GM21528 (cell line): Measurements from ENCODE around the gene ZNF816.
"Not testable (repeated sequence)": the region's sequence is repeated elsewhere in the genome, so short reads cannot be mapped to it uniquely, and the experiment has no call there.

Source experiments
- ATAC-seq: cut with Tn5 transposase; IDR thresholded peaks from one replicate; pipeline ENCODE4 v1.9.1; 2021; ENCODE audit warnings: mild to moderate bottlenecking, moderate library complexity; ENCODE audit not compliant: unreplicated experiment, low FRiP score

The ZNF816 gene

DNA sequence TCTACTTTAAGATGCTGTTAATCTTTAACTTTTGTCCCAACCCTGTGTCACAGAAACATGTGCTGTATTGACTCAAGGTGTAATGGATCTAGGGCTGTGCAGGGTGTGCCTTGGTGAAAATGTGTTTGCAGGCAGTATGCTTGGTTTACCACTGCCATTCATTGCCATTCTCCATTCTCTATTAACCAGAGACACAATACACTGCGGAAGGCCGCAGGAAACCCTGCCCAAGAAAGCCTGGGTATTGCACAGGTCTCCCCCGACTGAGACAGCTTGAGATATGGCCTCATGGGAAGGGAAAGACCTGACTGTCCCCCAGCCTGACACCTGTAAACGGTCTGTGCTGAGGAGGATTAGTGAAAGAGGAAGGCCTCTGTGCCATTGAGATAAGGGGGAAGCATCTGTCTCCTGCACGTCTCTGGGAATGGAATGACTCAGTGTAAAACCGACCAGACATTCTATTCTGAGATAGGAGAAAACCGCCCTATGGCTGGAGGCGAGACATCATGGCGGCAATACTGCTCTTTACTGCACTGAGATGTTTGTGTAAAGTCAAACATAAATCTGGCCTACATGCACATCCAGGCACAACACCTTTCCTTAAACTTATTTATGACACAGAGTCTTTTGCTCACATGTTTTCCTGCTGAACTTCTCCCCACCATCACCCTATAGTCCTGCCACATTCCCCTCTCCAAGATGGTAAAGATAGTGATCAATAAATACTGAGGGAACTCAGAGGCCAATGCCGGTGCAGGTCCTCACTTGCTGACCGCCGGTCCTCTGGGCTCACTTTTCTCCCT is 26.3 kb downstream of the ZNF816 start:
- no peak for ATAC-seq

DNA sequence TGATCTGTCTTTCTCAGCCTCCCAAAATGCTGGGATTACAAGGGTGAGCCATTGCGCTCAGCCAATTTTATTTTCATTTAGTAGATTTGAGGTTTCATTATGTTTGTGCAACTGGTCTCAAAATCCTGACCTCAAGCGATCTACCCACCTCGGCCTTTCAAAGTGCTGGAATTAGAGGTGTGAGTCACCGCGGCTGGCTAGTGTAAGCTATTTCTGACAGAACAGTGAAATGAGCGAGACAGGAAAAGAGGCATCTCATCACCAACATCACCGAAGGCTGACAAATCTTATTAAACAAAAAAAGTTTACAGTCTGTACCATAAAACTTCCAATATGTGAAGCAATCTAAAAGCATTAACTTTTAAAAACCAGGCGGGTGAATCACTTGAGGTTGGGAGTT is 27.2 kb downstream of the ZNF816 start:
- no peak for ATAC-seq

DNA sequence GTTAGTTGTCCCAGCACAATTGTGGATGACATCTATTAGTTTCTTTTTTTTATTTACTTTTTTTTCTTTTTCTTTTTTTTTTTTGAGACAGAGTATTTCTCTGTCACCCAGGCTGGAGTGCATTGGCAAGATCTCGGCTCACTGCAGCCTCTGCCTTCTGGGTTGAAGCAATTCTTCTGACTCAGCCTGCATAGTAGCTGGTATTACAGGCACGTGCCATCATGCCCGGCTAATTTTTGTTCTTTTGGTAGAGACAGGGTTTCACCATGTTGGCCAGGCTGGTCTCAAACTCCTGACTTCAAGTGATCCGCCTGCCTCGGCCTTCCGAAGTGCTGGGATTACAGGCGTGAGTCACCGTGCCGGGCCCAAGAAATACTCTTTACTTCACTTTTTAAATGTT is 38.0 kb downstream of the ZNF816 start:
- ATAC-seq, result not testable (repeated sequence)

DNA sequence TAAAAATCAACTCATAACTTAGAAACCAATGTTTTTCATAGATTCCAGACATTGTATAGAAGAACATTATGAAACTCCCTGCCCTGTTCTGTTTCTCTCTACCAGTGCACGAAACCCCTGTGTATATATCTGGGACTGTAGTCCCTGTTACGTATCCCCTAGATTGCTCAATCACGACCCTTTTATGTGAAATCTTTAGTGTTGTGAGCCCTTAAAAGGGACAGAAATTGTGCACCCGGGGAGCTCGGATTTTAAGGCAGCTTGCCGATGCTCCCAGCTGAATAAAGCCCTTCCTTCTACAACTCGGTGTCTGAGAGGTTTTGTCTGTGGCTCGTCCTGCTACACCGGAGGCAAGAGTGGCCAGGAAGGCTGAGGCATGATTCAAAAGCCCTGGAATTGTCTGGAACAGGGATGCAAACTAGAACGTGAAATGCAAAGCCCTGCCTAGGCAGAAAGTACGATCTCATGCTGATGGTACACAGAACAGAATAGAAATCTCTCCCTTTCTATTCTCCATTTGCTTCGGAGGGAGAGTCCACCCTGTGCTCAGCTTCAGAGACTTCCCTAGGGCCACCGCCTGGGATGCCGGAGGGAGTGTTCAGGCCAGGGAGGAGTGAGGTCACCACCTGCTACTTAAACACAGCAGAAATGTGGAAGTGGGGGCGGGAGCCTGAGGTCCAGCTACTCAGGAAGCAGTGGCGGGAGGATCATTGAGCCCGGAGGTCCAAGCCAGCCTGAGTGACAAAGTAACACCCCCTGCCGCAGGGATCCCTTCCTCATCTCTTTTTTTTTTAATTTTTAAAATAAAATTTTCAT is 38.7 kb downstream of the ZNF816 start:
- ATAC-seq, result no peak

DNA sequence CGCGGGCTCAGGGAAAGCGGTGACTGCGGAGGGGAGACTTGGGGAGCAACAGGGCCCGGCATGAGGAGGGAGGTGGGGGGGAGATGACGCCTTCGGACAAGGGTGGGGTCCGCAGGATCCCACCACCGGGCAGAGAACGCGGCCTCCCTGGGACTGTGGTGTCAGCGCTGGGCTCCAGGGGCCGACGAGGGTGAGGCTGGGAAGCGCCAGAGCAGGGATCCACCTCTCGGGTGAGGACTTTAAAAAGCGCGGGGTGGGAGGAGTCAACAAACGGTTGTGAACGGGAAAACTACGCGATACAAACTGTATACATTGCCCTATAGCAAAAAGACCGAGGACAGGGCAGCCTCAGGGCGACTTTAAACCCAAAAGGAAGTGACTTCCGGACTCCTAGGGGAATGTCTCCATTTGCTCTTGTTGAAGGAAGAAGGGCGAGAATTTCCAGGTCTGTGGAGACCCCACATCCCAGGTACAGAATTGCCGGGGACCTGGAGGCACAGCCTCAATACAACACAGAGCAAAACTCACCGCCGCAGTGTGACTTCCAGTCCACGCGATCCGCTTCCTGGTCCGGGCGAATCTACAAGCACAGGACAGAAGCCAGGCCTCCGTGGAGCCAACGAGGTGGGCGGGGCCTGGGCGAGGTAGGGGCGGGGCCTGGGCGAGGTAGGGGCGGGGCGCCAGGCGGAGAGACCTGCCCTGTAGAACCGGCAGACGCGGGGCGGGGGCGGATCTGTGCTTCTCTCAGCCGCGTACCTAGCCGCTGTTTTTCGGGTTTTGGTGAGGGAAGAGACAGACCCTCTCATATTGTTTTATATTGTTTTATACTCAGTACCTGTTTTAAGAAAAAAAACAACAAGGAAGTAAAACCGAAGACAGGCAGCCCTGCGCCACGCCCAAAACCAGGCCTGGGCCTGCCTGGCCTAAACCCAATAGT is 39.6 kb downstream of the ZNF816 start, which contains the start of gene ZNF888:
Gene ZNF888, minus strand, starts transcription at position 588 of the 937 bp plus-strand sequence. CDS start 5,555 bp downstream, outside the sequence.
- no peak for ATAC-seq

DNA sequence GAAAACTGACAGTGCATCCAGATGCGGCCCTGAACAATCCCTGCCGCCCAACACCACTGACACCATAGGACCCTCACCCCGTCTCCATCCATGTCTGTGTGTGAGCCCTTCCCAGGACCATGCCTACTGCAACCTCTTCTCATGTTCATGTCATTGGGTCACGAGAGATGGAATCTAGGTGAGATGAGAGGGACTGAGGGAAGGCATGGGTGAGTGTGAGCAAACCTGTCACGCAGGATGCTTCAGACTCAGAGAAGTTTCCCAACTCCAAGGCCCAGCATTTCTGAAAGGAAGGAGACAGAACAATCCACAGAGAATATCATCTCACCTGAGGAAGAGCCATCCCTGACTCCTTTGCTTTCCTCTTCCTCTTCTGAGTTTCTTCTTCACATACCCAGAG is 45.1 kb downstream of the ZNF816 start:
- ATAC-seq, result no peak

DNA sequence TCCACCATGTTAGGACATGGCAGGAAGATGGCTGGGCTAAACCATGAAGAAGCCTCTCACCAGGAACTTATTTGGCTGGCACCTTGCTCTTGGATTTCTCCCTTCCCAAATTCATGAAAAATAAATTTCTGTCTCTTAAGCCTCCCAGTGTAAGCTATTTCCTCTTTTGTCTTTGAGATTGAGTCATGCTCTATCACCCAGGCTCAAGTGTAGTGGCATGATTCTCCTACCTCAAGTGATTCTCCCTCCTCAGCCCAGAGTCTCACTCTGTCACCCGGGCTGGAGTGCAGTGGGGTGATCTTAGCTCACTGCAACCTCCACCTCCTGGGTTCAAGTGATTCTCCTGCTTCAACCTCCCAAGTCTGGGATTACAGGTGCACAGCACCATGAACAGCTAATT is 52.0 kb downstream of the ZNF816 start:
- no peak for ATAC-seq

DNA sequence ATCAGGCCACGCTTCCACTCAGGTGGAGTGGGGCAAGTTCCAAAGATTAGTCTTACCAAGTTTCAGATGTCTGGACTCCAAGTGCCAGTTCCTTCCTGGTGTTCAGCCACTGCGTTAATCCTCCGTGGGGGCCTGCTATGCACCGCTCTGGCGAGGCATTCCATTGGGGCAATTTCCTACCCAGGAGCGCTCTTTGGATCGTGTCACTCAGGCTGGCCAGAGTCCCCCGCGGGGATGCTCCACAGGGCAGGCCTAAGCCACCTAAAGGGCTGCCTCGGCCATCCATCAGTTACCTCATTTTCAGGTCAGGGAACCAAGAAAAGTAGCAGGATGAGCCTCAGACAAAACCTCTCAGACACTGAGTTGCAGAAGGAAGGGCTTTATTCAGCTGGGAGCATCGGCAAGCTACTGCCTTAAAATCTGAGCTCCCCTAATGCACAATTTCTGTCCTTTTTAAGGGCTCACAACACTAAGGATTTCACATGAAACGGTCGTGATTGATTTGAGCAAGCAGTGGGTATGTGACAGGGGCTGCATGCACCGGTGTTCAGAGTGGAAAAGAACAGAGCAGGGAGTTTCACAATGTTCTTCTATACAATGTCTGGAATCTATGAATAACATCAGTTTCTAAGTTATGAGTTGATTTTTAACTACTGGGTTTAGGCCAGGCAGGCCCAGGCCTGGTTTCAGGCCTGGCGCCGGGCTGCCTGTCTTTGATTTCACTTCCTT is 58.5 kb downstream of the ZNF816 start:
- ATAC-seq, result not testable (repeated sequence)

DNA sequence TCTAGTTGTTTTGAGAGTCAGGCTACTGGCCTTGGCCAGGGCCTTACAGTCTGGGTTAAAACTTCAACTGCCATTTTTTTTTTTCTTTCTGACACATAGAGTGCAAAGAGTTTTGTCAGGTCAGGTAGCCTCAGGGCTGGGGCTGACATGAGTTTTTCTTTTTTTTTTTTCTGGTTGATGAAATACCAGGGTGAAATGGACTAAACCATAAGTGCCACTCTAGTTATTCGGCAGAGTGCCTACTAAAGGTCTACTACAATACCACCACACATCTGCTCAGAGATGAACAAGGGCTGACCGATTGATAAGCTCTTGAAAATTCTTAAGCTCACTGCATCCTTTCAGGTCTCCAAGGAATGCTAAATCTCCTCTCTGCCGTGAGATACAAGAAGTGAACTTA is 60.8 kb downstream of the ZNF816 start:
- no peak for ATAC-seq
